GM18511 (cell line): ENCODE measurements around the gene HSPA4L.
A peak's percentile ranks its signal among the peaks of the same experiment; 100 is the strongest.

Experiments
- ATAC-seq: cut with Tn5 transposase; IDR thresholded peaks from one replicate; pipeline ENCODE4 v1.9.1; 2021; ENCODE audit warnings: mild to moderate bottlenecking, moderate library complexity; ENCODE audit not compliant: unreplicated experiment

The HSPA4L gene

GRCh38 chr4:127856813-127857447 is 74.8 kb downstream of the HSPA4L start:
- ATAC-seq: peak; percentile 92

- ATAC-seq: no peak
Observed at GRCh38 chr4:127857641-127858040, 75.5 kb downstream of the HSPA4L start.

DNA sequence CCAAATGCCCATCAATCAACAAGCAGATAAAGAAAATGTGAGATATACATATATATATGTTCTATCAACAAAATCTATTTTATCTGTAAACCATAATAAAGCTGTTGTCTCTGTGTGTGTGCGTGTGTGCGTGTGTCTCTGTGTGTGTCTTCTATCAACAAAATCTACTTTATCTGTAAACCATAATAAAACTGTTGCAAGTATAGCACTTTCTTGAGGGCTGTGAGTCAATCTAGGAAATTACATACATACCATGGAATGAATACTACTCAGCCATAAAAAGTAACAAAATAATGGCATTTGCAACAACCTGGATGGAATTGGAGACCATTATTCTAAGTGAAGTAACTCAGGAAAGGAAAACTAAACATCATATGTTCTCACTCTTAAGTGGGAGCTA is 86.1 kb downstream of the HSPA4L start:
- ATAC-seq: no peak

DNA sequence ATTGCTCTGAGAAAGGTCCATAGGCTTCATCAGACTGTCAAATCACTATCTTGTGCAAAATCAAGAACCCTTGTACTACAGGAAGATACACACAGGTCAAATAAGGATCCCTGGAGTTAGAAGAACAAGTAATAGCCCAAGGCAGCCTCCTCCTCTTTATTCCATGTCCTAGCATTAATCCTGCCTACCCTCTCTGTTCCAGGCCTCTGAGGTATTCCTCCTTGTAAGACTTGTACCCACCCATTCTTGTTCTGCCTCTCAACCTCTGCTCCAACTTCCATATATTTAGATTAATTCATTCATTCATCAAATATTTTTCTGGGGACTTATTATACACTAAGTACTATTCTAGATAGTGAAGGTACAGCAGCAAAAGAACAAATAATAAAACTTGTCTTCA is 88.2 kb downstream of the HSPA4L start:
- no peak for ATAC-seq

- no peak for ATAC-seq
Observed at GRCh38 chr4:127870688-127871087, 88.6 kb downstream of the HSPA4L start.

GRCh38 chr4:127875791-127876190 is 93.7 kb downstream of the HSPA4L start:
- no peak for ATAC-seq

DNA sequence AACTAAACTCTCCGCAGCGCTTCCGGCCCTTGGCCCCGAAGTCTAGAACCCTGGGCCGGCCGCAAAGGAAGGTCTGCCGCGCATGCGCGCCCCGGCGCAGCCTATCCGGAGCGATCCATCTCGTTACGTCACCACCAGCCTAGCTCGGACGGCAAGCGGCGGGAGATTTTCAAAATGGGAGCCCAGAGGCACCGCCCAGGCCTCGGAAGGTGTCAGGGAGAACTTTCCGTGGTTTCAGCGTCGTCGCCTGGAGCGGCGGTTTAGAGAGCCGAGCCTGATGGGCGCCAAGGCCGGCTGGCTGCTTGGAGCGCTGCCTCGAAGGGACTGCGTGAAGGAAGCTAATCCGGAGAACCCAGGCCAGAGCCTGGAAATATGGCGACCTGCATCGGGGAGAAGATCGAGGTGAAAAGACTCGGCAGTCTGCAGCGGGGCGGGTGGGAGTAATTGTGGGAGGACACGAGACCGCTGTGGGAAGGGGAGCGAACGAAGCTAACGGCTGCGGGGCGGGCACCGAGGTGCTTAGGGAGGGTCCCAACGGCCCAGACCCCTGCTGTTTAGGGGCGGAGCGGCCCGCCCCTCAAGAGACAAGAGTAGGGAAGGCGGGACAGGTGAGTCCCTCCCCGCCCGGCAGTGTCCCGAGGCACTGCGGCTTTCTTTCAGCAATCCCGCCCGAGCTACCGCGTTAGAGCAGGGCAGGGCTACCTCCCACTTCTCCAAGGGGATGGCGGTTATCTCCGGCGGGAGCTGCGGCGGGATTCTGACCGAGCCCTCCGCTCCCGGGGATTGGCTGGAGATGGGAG is 98.8 kb downstream of the HSPA4L start, which contains the start of gene PLK4:
TSS of gene PLK4 (plus strand) at position 131 of the 800 bp plus-strand sequence. CDS start at position 373, 242 bp downstream.
- ATAC-seq: peak; percentile 91

DNA sequence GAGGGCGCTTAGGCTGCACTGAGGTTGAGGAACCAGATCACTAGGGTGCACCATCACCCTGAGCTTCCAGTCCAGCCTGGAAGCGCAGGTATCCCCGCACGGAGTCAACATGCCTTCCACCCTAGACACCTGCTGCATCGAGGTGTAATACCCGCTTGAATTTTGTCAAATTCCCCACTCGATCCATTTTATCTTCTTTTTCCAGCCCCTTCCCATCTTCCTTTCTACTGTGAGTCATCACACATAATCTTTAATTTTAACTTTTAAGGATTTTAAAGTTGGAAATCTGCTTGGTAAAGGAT is 99.4 kb downstream of the HSPA4L start:
- peak; percentile 47 for ATAC-seq

- ATAC-seq: no peak
Observed at GRCh38 chr4:127888559-127888958, 106.4 kb downstream of the HSPA4L start.

- no peak for ATAC-seq
Observed at GRCh38 chr4:127889903-127890302, 107.8 kb downstream of the HSPA4L start.
